GM12872 (cell line): ENCODE results near the gene RCCD1.

ENCODE experiments used
- CTCF ChIP-seq: IDR thresholded peaks from 3 replicates; pipeline ENCODE4 v1.5.1; 2011; ENCODE audit warnings: low read depth, mild to moderate bottlenecking, low read length, moderate library complexity; ENCODE audit not compliant: insufficient read depth

RCCD1 gene

GRCh38 chr15:90959028-90959595, 4.4 kb downstream of the RCCD1 start:
- no peak for TF ChIP-seq CTCF

GRCh38 chr15:90959894-90960293, 5.2 kb downstream of the RCCD1 start:
- no peak for TF ChIP-seq CTCF

GRCh38 chr15:90960298-90961091, 5.8 kb downstream of the RCCD1 start:
- TF ChIP-seq CTCF, result no peak

- no peak for TF ChIP-seq CTCF
Measured at GRCh38 chr15:90962021-90962420, 7.3 kb downstream of the RCCD1 start.

- no peak for TF ChIP-seq CTCF
Measured at GRCh38 chr15:90966262-90966661, 11.6 kb downstream of the RCCD1 start.

GRCh38 chr15:90967206-90967605, 12.5 kb downstream of the RCCD1 start:
- no peak for TF ChIP-seq CTCF

GRCh38 chr15:90968434-90968833, 13.8 kb downstream of the RCCD1 start:
- no peak for TF ChIP-seq CTCF
